GM12801 (cell line): ENCODE data around the gene TESPA1.

Source experiments
- TF ChIP-seq, protein P1 (sequence below): IDR thresholded peaks from one replicate; pipeline ENCODE4 v1.5.1; 2011; ENCODE audit warnings: control low read depth; ENCODE audit not compliant: insufficient read length; ENCODE audit errors: extremely low read depth

The TESPA1 gene

GRCh38 chr12:54991991-54992375 is 7.4 kb upstream of the TESPA1 start:
- TF ChIP-seq, protein P1, sequence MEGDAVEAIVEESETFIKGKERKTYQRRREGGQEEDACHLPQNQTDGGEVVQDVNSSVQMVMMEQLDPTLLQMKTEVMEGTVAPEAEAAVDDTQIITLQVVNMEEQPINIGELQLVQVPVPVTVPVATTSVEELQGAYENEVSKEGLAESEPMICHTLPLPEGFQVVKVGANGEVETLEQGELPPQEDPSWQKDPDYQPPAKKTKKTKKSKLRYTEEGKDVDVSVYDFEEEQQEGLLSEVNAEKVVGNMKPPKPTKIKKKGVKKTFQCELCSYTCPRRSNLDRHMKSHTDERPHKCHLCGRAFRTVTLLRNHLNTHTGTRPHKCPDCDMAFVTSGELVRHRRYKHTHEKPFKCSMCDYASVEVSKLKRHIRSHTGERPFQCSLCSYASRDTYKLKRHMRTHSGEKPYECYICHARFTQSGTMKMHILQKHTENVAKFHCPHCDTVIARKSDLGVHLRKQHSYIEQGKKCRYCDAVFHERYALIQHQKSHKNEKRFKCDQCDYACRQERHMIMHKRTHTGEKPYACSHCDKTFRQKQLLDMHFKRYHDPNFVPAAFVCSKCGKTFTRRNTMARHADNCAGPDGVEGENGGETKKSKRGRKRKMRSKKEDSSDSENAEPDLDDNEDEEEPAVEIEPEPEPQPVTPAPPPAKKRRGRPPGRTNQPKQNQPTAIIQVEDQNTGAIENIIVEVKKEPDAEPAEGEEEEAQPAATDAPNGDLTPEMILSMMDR: no peak

- TF ChIP-seq, protein P1: no peak
Measured at GRCh38 chr12:54991161-54991990, 6.8 kb upstream of the TESPA1 start.

GRCh38 chr12:54989829-54990228 is 5.3 kb upstream of the TESPA1 start:
- TF ChIP-seq, protein P1: no peak

GRCh38 chr12:54988402-54989054 is 4.0 kb upstream of the TESPA1 start:
- TF ChIP-seq, protein P1: no peak

DNA sequence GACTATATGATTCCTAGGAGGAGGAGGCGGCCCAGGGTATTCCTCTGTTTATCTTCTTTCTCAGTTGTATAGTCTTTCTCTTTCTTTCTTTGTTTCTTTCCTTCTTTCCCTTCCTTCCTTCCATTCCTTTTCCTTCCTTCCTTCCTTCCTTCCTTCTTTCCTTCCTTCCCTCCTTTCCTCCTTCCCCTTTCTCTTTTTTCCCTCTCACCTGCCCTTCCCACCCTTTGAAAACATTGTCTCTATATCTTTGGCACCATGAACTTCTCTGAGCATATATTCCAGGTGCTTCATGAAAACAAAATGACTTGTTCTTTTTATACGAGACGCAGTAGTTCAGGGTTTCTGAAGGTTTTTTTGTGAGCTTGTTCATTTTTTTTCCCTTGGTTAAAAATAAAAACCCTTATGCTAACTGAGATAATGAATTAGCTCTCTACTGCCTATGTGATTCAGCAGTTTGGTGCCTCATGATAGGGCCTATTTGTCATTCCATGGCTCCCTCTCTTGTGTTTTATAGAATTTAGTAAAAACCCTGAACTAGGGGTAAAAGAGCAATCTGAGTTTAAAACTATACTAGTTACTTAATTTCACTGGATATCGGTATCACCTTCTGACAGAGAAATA is 3.2 kb upstream of the TESPA1 start:
- TF ChIP-seq, protein P1: no peak

- TF ChIP-seq, protein P1: no peak
Measured at GRCh38 chr12:54983536-54984101, 943 bp downstream of the TESPA1 start.

DNA sequence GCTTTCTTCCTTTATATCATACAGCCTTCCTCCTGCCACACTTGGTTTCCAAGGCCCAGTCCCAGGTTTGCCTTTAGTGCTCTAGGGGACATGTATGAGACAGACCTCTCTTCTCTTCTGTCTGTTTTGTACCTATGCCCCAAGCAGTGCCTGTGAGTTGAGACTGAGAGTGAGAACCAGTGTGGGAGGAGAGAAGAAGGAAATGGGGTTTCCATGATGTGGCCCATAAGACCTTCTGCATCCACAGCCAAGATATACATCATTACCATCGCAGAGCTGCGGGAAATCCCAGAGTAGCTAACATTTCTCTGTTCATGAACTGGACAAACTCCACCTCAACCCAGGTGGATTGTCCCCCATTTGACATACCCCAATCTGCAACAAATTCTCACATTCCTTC is 2.8 kb downstream of the TESPA1 start:
- TF ChIP-seq, protein P1: no peak
